22Rv1 (cell line): ENCODE data around the gene ACBD7.

Experiments
- ZFX ChIP-seq: fragments of 450-650 bp; IDR thresholded peaks from 2 replicates; pipeline ENCODE4 v1.6.1; 2017; ENCODE audit warnings: antibody characterized with exemption, borderline replicate concordance
- TF ChIP-seq, protein P1 (sequence below): fragments of 450-650 bp; IDR thresholded peaks from 2 replicates; pipeline ENCODE4 v1.5.1; 2017; ENCODE audit warnings: mild to moderate bottlenecking

DNA sequence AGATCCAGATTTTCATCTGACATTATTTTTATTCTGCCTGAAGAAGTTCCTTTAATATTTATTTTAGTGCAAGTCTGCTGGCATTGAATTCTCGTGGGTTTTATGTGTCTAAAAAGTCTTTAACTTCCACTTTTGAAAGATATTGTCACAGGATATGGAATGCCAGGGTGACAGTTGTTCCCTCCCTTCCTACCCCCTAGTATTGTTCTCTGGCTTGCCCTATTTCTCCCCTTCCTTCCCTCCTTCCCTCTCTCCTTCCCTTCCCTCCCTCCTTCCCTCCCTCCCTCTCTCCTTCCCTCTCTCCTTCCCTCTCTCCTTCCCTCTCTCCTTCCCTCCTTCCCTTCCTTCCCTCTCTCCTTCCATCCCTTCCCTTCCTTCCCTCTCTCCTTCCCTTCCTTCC is 29.9 kb downstream of the ACBD7 start:
- TF ChIP-seq, protein P1, sequence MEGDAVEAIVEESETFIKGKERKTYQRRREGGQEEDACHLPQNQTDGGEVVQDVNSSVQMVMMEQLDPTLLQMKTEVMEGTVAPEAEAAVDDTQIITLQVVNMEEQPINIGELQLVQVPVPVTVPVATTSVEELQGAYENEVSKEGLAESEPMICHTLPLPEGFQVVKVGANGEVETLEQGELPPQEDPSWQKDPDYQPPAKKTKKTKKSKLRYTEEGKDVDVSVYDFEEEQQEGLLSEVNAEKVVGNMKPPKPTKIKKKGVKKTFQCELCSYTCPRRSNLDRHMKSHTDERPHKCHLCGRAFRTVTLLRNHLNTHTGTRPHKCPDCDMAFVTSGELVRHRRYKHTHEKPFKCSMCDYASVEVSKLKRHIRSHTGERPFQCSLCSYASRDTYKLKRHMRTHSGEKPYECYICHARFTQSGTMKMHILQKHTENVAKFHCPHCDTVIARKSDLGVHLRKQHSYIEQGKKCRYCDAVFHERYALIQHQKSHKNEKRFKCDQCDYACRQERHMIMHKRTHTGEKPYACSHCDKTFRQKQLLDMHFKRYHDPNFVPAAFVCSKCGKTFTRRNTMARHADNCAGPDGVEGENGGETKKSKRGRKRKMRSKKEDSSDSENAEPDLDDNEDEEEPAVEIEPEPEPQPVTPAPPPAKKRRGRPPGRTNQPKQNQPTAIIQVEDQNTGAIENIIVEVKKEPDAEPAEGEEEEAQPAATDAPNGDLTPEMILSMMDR: no peak
- no peak for TF ChIP-seq ZFX
